ENCODE data around the gene ATG13. TPM values are rescaled to one million over a fixed set of nuclear protein-coding genes. Genes with fewer than 3 reads are reported as not detected.
"Not testable (repeated sequence)": the region's sequence is repeated elsewhere in the genome, so short reads cannot be mapped to it uniquely, and the experiment has no call there.

Gene ATG13
- polyA plus RNA-seq (2014; cell fraction: cytosol; rRNA removed): 56.9 and 58.3 TPM in 2 replicates
- polyA plus RNA-seq (2014; cell fraction: nucleus; rRNA removed): 40.9 and 60.5 TPM in 2 replicates

DNA sequence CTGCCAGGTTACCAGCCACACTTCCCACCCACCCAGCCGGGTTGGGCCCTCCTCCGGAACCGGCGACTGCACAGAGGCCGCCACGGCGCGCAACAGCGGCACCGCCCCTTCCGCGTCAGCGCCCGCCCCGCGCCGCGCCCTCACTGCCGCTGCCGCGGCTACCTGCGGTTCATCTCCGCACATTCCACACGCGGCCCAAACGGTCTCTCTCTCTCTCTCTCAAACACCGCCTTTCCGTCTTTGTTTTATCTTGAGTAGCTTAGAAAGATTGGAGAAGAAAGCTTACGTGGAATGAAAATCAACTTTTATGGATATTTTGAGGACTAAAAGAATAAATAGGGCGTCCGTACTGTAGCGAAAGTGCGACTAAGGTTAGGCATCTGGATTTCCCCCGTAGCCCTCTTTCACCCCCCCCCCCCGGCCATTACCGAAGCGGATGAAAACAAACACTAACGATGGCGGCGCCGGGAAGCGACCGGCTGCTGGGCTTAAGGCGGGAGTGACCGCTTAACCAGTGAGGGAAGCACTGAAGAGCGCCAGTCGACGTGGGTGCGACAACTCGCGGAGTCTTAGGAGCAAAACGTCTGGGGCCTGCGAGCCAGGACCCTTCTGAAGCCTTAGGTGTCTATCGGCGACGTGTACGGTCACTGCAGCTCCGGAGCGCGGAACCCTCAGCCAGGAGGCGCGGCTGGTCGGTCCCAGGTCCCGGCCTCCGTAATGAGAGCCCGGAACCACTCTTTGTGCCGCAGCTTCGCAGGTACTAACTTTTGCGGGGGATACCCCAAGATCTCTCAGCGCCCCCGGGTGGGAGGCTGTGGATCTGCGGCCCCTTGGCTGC is at the start of gene ATG13, which contains the start of gene HARBI1:
Gene ATG13 (plus strand): TSS at position 420 of the 838 bp plus-strand sequence. CDS start 26,739 bp downstream, outside the sequence.
Gene HARBI1 (minus strand): TSS at position 94 of the 838 bp plus-strand sequence. CDS start 990 bp downstream, outside the sequence.
- DNase-seq (ENCODE audit: low spot score): peak; percentile 89

DNA sequence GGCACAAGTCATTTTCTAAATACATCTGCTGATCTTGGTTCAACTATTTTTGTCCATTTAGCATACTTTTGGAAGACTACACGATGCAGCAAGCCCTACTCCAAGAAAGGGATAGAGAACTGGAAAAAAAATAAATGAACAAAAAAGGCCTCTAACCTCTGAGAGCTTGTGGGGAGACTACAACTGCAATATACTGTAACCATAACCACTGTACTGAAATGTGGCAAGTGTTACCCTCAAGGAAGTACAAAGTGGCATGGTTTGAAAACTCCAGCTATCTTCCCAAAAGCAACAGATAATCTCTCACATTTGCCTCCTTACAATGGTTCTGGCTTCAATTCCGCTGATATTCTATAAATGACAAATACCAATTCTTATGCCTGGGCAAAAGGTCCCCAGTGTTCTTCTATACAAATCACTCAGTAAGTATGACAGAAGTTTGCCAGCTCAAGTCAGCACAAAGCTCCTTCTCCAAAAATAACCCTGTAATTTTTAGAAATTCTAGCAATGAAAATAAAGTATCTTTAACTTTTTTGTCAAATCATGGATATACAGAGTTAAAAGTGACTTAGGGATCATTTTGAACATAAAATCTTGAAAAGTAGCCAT is 46.5 kb upstream of the ATG13 start:
- DNase-seq (ENCODE audit: low spot score): no peak

GRCh38 chr11:46574656-46575055 is 42.7 kb upstream of the ATG13 start:
- DNase-seq (ENCODE audit: low spot score): no peak

DNA sequence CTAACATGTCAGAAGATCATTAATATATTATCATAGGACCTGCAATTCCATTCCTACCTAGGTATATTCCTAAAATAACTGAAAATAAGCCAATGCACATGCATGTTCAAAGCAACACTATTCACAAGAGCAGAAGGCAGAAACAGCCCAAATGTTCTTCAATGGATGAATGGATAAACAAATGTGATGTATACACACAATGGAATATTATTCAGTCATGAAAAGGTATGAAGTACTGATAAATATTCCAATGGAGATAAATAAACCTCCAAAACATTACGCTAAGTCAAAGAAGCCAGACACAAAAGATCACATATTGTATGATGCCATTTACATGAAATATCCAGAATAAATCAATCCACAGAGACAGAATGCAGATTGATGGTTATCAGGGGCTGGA is 40.3 kb upstream of the ATG13 start:
- no peak for DNase-seq (ENCODE audit: low spot score)

GRCh38 chr11:46582588-46582987 is 34.8 kb upstream of the ATG13 start:
- no peak for DNase-seq (ENCODE audit: low spot score)

DNA sequence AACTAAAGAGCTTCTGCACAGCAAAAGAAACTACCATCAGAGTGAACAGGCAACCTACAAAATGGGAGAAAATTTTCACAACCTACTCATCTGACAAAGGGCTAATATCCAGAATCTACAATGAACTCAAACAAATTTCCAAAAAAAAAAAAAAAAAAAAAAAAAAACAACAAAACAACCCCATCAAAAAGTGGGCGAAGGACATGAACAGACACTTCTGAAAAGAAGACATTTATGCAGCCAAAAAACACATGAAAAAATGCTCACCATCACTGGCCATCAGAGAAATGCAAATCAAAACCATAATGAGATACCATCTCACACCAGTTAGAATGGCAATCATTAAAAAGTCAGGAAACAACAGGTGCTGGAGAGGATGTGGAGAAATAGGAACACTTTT is 33.8 kb upstream of the ATG13 start:
- DNase-seq (ENCODE audit: low spot score): not testable (repeated sequence)

DNA sequence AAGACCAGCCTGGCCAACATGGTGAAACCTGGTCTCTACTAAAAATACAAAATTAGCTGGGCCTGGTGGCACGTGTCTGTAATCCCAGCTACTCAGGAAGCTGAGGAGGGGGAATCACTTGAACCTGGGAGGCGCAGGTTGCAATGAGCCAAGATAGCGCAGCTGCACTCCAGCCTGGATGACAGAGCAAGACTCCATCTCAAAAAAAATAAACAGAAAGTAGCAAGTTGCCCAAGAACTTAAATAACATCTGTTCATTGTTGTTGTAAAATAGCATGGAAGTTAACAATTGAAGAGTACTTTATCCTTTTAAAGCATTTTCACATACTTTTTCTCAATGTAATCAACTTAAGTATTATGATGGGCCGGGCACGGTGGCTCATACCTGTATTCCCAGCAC is 29.2 kb upstream of the ATG13 start:
- DNase-seq (ENCODE audit: low spot score): no peak

DNA sequence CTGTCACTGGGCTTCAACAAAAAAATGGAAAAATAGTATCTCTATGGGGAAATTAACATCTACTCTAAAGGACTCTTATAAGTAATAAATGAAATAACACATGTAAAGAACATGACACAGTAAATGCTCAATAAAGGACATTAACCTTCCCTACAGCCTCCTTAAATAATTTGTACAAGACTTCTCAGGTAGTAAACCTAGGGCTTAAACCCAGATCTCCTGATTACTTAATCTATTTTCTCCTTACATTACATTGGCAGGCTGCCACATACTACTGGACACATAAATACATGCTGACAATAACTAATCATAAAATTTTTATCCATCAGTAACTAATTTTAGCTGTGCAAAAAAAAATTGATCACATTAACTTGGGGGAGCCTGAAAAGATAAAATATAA is 28.4 kb upstream of the ATG13 start:
- DNase-seq (ENCODE audit: low spot score): no peak

GRCh38 chr11:46590740-46591605 is 26.4 kb upstream of the ATG13 start:
- no peak for DNase-seq (ENCODE audit: low spot score)

- DNase-seq (ENCODE audit: low spot score): peak; percentile 91
Measured at GRCh38 chr11:46593550-46594373, 23.6 kb upstream of the ATG13 start, which contains the start of gene AMBRA1. AMBRA1 (minus strand) TSS chr11:46594023; CDS start chr11:46548380, 45,643 bp downstream.

DNA sequence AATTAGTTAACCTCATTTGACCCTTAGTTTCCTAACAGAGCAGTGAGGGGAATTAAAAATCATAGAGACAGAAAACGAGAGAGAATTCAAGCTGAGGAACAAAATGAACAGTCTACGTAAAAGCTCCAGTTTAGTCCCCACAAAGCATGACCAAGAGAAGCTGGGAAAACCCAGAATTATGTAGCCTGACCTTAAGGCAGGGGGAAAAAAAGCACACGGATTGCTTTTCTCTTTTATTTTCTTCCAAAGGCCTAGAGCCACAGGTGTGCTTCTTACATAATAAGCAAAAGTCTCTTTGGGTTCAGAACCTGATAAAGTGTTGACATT is 23.0 kb upstream of the ATG13 start:
- DNase-seq (ENCODE audit: low spot score): no peak

DNA sequence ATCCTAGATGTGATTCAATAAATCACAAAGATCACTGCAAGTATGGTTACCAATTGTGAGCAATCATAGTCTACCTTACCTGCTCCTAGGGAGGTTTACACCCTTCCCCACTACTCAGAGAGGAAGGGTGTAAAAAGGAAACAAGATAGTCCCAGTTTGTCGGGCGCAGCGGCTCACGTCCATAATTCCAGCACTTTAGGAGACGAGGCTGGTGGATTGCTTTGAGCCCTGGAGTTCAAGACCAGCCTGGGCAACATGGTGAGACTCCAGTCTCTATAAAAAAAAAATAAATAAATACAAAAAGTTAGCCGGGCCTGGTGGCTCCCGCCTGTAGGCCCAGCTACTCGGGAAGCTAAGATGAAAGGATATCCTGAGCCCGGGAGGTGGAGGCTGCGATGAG is 22.6 kb upstream of the ATG13 start:
- no peak for DNase-seq (ENCODE audit: low spot score)

DNA sequence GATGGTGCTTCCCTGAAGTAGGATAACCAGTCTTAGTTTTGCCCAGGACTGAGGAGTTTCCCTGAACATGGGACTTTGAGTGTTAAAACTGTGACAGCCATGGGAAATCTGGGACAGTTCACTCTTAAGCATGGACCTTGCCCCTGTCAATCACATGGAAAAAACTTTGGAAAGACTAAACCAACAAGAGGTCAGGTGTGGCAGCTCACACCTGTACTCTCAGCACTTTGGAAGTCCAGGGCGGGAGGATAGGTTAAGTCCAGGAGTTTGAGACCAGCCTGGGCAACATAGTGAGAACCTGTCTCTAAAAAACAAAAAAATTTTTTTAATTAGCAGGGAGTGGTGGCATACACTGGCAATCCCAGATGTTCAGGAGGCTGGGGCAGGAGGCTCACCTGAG is 20.2 kb upstream of the ATG13 start:
- DNase-seq (ENCODE audit: low spot score): no peak

- no peak for DNase-seq (ENCODE audit: low spot score)
Measured at GRCh38 chr11:46597609-46598219, 19.6 kb upstream of the ATG13 start.

DNA sequence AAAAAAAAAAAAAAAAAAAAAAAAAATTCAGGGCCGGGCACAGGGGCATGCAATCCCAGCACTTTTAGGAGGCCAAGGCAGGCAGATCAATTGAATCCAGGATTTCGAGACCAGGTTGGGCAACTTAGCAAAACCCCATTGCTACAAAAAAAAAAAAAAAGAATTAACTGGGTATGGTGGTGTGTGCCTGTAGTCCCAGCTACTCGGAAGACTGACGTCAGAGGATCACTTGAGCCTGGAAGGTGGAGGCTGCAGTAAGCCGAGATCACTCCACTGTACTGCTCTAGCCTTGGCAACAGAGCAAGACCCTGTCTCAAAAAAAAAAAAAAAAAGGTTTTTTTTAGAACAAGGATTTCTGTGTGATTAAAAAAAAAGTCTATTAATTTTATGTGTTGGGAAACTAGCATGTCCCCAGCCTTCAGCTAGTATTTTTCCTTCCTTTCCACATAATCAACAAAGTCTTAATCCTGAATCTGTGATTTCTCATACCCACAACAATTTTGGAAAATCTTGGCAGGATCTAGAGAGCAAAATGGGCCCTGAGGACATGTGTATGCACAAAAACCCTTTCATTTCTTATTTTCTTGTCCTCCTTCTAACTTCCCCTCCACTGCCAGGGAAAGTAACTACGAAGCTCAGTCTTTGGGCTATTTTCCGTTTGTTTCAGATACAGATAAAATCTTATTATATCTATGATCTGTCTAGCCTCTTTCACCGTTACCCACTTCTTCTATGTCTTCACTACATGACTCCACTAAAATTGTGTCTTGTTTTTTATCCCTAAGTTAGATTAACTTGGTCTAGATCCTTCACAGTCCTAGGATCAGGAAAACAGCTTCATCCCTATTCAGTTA is 17.8 kb upstream of the ATG13 start:
- DNase-seq (ENCODE audit: low spot score): no peak

GRCh38 chr11:46600194-46600960 is 17.0 kb upstream of the ATG13 start:
- no peak for DNase-seq (ENCODE audit: low spot score)

- DNase-seq (ENCODE audit: low spot score): no peak
Measured at GRCh38 chr11:46601129-46601528, 16.2 kb upstream of the ATG13 start.

DNA sequence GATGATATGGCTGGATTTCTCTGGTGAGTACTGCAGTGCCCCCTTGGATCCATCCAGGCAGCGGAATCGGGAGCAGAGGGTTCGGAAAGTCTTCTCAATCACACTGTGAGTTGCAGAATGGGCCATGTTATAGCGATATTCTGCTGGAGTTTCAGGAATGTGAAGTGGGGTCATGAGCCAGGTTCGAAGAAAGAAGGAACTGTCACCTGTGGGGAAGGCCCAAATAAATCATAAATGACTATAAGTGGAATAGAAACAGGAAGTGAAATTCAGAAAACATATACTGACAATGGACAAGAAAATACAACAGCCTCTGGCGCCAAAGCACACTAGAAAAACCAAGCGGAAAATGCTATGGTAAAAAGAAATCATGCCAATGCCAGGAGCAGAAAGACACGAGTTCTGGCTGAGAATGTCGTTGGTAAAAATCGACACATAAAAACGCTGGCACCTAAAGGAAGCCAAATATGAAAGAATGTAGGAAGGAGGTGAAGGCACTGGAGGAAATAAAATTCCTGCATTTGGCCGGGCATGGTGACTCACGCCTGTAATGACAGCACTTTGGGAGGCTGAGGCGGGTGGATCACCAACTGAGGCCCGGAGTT is 13.5 kb upstream of the ATG13 start:
- DNase-seq (ENCODE audit: low spot score): no peak

Data from SK-N-DZ (cell line).